Fibroblast of mammary gland (primary cell): ENCODE measurements around the gene ABCD2.
"Not testable (repeated sequence)": the region's sequence is repeated elsewhere in the genome, so short reads cannot be mapped to it uniquely, and the experiment has no call there.

Experiments used
- DNase-seq: peaks from one replicate; pipeline ENCODE4 v3.0.0-alpha.2; 2010; ENCODE audit warnings: low read depth
- H3K4me3 ChIP-seq: 2 replicates; pipeline ENCODE4 v1.5.1; 2011; ENCODE audit warnings: low read depth, mild to moderate bottlenecking, low read length, moderate library complexity; ENCODE audit not compliant: control insufficient read depth
- TF ChIP-seq, protein P1 (sequence below): conservative IDR thresholded peaks from 2 replicates; pipeline ENCODE4 v1.5.1; 2011; ENCODE audit warnings: low read depth, low read length, inconsistent platforms; ENCODE audit not compliant: control insufficient read depth, insufficient read depth

The ABCD2 gene

GRCh38 chr12:39638178-39638577 lies 18.6 kb upstream of the ABCD2 start:
- no peak overlapping the region for H3K4me3 ChIP-seq
- TF ChIP-seq, protein P1, sequence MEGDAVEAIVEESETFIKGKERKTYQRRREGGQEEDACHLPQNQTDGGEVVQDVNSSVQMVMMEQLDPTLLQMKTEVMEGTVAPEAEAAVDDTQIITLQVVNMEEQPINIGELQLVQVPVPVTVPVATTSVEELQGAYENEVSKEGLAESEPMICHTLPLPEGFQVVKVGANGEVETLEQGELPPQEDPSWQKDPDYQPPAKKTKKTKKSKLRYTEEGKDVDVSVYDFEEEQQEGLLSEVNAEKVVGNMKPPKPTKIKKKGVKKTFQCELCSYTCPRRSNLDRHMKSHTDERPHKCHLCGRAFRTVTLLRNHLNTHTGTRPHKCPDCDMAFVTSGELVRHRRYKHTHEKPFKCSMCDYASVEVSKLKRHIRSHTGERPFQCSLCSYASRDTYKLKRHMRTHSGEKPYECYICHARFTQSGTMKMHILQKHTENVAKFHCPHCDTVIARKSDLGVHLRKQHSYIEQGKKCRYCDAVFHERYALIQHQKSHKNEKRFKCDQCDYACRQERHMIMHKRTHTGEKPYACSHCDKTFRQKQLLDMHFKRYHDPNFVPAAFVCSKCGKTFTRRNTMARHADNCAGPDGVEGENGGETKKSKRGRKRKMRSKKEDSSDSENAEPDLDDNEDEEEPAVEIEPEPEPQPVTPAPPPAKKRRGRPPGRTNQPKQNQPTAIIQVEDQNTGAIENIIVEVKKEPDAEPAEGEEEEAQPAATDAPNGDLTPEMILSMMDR = no peak
- no peak for DNase-seq

GRCh38 chr12:39632670-39633069 lies 13.1 kb upstream of the ABCD2 start:
- no peak overlapping the region for H3K4me3 ChIP-seq

GRCh38 chr12:39628836-39629235 lies 9.2 kb upstream of the ABCD2 start:
- TF ChIP-seq, protein P1 = no peak
- no peak overlapping the region for H3K4me3 ChIP-seq
- DNase-seq = no peak

More at GRCh38 chr12:39632670-39633069, 13.1 kb upstream of the ABCD2 start:
- TF ChIP-seq, protein P1 = peak; percentile 5
- DNase-seq = no peak

DNA sequence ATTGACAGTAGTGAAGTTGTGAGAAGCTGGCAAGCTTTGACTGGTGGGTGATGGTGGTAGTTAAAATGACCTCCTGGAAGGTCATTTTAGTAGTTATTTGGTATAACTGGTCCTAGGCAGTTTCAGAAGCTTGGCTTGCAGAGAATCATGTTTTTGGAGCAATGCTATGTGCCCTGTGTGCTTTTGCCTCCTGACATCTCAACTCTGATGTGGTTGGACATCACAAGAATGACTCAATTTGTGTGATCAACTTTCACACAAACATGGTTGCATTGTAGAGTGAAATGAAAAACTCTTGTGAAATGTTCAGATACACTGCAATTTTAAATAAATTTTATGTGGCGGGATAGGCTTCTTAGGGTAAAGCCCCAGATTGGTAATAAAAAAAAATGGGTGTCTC lies 8.3 kb upstream of the ABCD2 start:
- TF ChIP-seq, protein P1 = no peak
- no peak for DNase-seq
- H3K4me3 ChIP-seq = no peak overlapping the region

- DNase-seq = no peak
- TF ChIP-seq, protein P1 = no peak
- H3K4me3 ChIP-seq = no peak overlapping the region
These were observed 6.6 kb upstream of the ABCD2 start for GRCh38 chr12:39626033-39626814.

DNA sequence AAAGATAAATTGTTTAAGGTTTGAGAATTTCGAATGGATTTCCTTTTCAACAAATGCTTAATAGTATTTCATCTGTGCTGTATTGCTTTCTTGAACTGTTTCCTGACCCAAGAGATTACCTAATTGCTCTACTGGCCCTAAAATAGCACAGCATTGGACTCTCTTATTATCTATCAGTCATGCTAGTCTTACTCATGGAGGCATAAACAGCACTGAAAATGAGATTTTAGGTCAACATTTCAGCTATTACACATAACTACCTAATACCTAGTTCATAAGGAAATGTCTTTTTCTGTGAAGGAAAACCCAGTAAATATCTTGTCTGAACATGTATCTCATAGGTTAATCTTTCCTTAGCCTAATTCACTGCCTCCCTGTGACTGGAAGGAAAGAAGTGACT lies 4.3 kb upstream of the ABCD2 start:
- TF ChIP-seq, protein P1 = no peak
- no peak overlapping the region for H3K4me3 ChIP-seq
- DNase-seq = peak; percentile 28

DNA sequence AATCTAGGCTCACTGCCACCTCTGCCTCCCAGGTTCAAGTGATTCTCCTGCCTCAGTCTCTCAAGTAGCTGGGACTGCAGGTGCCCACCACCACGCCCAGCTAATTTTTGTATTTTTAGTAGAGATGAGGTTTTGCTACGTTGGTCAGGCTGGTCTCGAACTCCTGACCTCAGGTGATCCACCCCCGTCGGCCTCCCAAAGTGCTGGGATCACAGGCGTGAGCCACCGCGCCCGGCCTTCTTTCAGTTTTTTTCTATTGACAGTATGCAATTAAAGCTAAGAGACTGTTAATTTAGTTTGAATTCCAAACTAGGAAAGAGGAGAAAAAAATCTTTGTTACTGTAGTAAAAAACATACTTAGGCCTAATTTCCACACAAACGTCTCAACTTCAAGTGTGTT lies 3.6 kb upstream of the ABCD2 start:
- not testable (repeated sequence) for H3K4me3 ChIP-seq, DNase-seq
